Measurements from ENCODE around the gene MOGAT2.

Gene MOGAT2

DNA sequence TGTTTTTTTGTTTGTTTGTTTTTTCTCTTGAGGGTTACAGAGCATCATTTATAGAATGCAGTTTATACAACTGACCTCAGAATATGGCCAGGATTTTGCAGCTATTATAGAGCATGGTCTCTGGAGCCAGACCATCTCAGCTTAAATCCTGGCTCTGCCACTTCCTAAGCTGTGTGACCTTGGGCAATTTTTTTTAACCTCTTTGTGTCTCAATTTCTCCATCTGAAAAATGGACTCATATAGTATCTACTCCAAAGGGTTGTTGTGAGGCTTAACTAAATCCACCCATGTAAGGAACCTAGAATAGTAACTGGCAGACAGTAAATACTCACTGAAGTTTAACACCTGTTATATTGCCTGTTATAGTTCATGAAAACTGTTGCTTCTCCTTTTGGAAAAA lies 42.6 kb downstream of the MOGAT2 start:
- TF ChIP-seq, protein P1, sequence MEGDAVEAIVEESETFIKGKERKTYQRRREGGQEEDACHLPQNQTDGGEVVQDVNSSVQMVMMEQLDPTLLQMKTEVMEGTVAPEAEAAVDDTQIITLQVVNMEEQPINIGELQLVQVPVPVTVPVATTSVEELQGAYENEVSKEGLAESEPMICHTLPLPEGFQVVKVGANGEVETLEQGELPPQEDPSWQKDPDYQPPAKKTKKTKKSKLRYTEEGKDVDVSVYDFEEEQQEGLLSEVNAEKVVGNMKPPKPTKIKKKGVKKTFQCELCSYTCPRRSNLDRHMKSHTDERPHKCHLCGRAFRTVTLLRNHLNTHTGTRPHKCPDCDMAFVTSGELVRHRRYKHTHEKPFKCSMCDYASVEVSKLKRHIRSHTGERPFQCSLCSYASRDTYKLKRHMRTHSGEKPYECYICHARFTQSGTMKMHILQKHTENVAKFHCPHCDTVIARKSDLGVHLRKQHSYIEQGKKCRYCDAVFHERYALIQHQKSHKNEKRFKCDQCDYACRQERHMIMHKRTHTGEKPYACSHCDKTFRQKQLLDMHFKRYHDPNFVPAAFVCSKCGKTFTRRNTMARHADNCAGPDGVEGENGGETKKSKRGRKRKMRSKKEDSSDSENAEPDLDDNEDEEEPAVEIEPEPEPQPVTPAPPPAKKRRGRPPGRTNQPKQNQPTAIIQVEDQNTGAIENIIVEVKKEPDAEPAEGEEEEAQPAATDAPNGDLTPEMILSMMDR (conservative IDR thresholded peaks at IDR 0.05; ENCODE audit: low read length) = no peak
- no peak for DNase-seq (ENCODE audit: low read depth)
- no peak overlapping the region for H3K4me3 ChIP-seq (ENCODE audit: low read length)

DNA sequence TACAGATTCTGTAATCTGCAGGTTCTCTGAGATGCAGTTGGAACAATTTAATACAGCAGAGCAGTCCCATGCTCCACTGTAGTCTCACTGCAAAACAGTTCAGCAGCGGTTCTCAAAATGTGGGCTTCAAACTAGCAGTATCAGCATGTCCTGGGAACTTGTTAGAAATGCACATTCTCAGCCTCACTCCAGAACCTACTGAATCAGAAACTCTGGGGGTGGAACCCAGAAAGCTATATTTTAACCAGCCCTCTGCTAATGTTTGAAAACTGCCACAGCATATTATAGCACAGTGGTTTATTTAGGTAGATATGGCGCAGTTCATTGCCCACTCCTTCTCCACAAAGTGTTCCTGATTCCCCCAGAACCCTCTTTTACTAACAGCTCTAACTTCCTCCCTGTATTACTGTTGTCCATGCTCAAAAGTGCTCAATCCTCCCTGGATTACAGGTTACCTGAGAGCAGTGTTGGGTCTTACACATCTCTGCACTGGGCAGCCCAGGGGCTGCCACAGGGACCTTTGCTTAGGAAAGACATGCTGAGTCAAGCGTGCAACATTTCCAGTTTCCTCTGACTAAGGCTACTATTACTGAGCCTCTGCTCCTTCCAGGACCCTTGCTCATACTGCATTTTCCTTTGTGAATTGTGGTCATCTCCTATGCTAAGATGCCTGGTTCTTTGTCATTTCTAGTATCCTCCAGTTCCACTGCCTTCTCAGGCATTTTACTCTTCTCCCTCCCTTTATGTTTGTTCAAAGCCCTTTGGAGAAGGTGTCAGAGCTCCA lies 43.3 kb downstream of the MOGAT2 start:
- TF ChIP-seq, protein P1 (conservative IDR thresholded peaks at IDR 0.05; ENCODE audit: low read length) = no peak
- peak; percentile 50 for DNase-seq (ENCODE audit: low read depth)
- no peak overlapping the region for H3K4me3 ChIP-seq (ENCODE audit: low read length)

DNA sequence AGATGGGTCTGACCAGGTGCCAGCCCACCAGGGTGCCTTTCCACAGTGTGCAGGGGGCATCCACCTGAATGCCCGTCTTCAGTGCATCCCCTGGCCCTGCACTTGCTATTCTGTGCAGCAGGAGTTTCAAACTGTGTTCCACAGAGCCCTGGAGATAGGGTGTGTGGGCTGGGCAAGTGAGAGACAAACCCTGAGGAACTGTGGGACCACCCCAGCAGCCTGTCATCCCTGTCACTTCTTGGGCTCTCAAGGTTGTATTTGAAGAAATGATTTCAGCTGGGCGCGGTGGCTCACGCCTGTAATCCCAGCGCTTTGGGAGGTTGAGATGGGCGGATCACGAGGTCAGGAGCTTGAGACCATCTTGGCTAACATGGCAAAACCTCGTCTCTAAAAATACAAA lies 44.5 kb downstream of the MOGAT2 start:
- no peak for DNase-seq (ENCODE audit: low read depth)
- TF ChIP-seq, protein P1 (conservative IDR thresholded peaks at IDR 0.05; ENCODE audit: low read length) = no peak
- no peak overlapping the region for H3K4me3 ChIP-seq (ENCODE audit: low read length)

DNA sequence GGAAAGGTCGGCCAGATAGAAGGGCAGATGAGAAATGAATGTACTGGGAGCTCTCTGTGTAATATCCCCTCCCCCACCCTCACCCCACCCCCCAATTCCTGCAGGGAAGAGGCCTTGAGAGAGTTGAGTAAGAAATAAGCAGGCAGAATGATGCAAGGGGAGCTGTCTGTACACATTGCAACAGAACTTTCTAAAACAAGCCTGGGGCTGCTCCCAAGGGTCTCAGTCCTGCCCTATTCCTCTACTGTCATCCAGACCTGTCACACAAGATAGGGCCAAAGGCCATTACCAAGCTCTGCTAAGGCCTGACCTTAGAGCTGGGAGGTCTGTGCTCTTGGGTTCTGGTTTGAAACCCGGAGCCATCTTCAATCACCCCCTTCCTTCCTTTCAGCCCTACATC lies 45.2 kb downstream of the MOGAT2 start:
- peak; percentile 72 for DNase-seq (ENCODE audit: low read depth)
- TF ChIP-seq, protein P1 (conservative IDR thresholded peaks at IDR 0.05; ENCODE audit: low read length) = no peak
- no peak overlapping the region for H3K4me3 ChIP-seq (ENCODE audit: low read length)

DNA sequence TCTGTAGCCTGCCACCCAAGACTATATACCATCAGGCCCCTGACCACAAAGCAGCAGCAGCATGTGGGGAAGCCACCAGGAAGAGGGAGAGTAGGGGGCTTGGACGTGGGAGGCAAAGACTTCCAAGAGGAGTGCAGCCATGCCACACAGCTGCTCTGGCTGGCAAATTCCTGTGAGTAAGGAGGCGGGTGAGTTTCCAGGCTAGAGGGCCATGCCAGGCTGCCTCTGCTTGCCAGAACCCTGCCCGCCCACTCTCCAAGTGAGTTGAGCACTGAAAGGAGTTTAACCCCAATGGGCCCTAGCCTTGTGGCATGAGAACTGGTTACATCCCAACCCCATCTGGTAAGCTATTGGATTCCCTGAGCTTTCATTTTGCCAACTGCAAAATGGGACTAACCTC lies 46.2 kb downstream of the MOGAT2 start:
- no peak overlapping the region for H3K4me3 ChIP-seq (ENCODE audit: low read length)
- TF ChIP-seq, protein P1 (conservative IDR thresholded peaks at IDR 0.05; ENCODE audit: low read length) = no peak
- no peak for DNase-seq (ENCODE audit: low read depth)

DNA sequence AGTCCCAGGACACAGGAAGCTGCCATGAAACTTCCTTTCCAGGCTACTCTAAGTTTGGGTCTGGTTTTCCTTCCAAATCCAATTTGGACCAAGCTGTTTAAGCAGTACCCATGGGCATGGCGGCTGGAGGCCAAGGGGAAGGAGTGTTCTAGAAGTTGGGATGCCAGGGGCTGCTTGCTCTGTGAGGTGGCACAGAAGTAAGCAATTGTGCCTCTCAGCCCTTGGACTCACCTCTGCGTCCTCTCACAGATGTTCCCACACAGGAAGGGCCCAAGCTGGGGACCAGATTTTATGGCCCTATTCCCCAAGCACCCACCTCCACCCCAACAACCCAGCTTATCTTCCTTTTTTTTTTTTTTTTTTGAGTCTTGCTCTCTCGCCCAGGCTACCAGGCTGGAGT lies 47.5 kb downstream of the MOGAT2 start:
- H3K4me3 ChIP-seq (ENCODE audit: low read length) = no peak overlapping the region
- TF ChIP-seq, protein P1 (conservative IDR thresholded peaks at IDR 0.05; ENCODE audit: low read length) = no peak
- no peak for DNase-seq (ENCODE audit: low read depth)

All from AG10803 (cell line).